Mesendoderm (in vitro differentiated cells): ENCODE measurements around the gene GUF1.
"Not testable (repeated sequence)": the region's sequence is repeated elsewhere in the genome, so short reads cannot be mapped to it uniquely, and the experiment has no call there.

Experiments used
- DNase-seq: peaks from one replicate; pipeline ENCODE4 v3.0.0; 2013
- H2AK5ac ChIP-seq: 2 replicates; pipeline ENCODE4 v1.6.1; 2013; ENCODE audit warnings: low read length, inconsistent platforms
- H2BK120ac ChIP-seq: 2 replicates; pipeline ENCODE4 v1.6.1; 2013; ENCODE audit warnings: low read depth, mild to moderate bottlenecking, low read length, moderate library complexity, mixed read lengths
- H2BK15ac ChIP-seq: replicated peaks from 2 replicates; pipeline ENCODE4 v1.6.1; 2013; ENCODE audit warnings: low read depth, mild to moderate bottlenecking, moderate library complexity
- H2BK5ac ChIP-seq: 2 replicates; pipeline ENCODE4 v1.6.1; 2013; ENCODE audit warnings: low read length, inconsistent platforms
- H3K18ac ChIP-seq: 2 replicates; pipeline ENCODE4 v1.6.1; 2013; ENCODE audit warnings: mild to moderate bottlenecking, low read length, mixed read lengths
- H3K23ac ChIP-seq: one replicate; pipeline ENCODE4 v1.6.1; 2013; ENCODE audit warnings: low read length
- H3K27ac ChIP-seq: 2 replicates; pipeline ENCODE4 v1.5.1; 2013; ENCODE audit warnings: low read depth, mild to moderate bottlenecking, inconsistent platforms, low read length, moderate library complexity
- H3K27me3 ChIP-seq: 2 replicates; pipeline ENCODE4 v1.6.1; 2013; ENCODE audit warnings: low read length, control low read depth, mild to moderate bottlenecking, inconsistent platforms; ENCODE audit not compliant: insufficient read depth, poor library complexity
- H3K36me3 ChIP-seq: 2 replicates; pipeline ENCODE4 v1.6.1; 2013; ENCODE audit warnings: low read length, inconsistent platforms; ENCODE audit not compliant: control insufficient read depth, insufficient read depth
- H3K4ac ChIP-seq: one replicate; pipeline ENCODE4 v1.6.1; 2013; ENCODE audit warnings: low read depth, mild to moderate bottlenecking, low read length, moderate library complexity
- H3K4me1 ChIP-seq: 2 replicates; pipeline ENCODE4 v1.6.1; 2013; ENCODE audit warnings: low read depth, low read length, inconsistent platforms; ENCODE audit not compliant: control insufficient read depth
- H3K4me2 ChIP-seq: 2 replicates; pipeline ENCODE4 v1.6.1; 2013; ENCODE audit warnings: low read length
- H3K4me3 ChIP-seq: 2 replicates; pipeline ENCODE4 v1.5.1; 2013; ENCODE audit warnings: mild to moderate bottlenecking, low read length
- H3K56ac ChIP-seq: one replicate; pipeline ENCODE4 v1.6.1; 2013; ENCODE audit warnings: low read length
- H3K79me1 ChIP-seq: 2 replicates; pipeline ENCODE4 v1.6.1; 2013; ENCODE audit warnings: low read length, inconsistent platforms
- H3K79me2 ChIP-seq: 2 replicates; pipeline ENCODE4 v1.6.1; 2013; ENCODE audit warnings: mild to moderate bottlenecking, low read length; ENCODE audit not compliant: control insufficient read depth, insufficient read depth
- H3K9ac ChIP-seq: 2 replicates; pipeline ENCODE4 v1.6.1; 2013; ENCODE audit warnings: low read length, inconsistent platforms
- H4K5ac ChIP-seq: one replicate; pipeline ENCODE4 v1.6.1; 2013; ENCODE audit warnings: low read length
- H4K8ac ChIP-seq: one replicate; pipeline ENCODE4 v1.6.1; 2013; ENCODE audit warnings: low read depth, mild to moderate bottlenecking, control low read depth, low read length, moderate library complexity
- WGBS: extraction: QIAGEN DNeasy Blood & Tissue Kit; methylation state at CpG from one replicate; pipeline ENCODE4 v1.1.7; 2013; ENCODE audit warnings: low lambda C conversion rate, missing lambda C conversion rate; ENCODE audit not compliant: insufficient coverage; ENCODE audit errors: extremely low coverage; 5-methylcytosine and 5-hydroxymethylcytosine counted together

The GUF1 gene

DNA sequence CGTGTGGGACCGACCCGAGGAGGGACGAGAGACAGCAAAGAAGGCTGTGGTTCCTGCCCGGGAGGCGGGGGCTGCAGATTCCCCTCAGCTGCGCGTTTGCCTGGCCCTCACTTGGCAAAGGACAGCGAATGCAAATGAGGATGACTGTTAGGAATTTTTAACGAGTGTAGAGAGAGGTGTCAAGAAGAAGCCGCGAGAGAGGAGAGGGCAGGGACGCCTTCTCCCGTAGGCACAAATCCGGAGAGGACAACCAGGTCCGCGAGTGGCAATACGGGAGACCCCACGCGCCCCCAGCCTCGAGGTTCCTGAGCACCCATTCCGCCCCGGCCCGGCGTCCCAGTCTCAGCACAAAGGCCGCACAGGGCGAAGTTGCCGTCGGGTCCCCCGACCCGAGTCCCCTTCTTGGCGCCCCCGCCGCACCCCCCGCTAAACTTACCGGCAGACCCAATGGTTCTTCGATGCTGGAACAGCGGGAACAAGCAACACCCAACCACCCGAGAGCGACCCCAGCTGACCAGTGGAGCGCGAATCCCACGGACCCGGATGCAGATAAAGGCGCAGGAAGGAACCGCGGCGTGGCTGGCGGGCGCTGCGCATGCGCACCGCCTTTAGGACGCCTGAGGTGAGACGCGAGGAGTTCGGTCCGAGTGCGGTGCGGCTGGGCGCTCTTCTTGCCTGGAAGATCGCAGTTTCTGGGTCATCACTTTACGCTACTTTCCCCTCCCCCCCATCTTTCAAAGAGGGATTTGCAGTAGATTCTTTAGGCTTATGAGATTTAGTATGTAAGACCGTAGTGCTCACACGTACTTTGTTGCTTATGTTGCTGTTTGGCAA is 48.0 kb downstream of the GUF1 start, which contains the start of gene GNPDA2:
TSS of gene GNPDA2 (minus strand) at position 519 of the 834 bp plus-strand sequence. CDS start 4,349 bp downstream, outside the sequence.
- H3K27ac ChIP-seq = no peak within 1 kb of the TSS
- WGBS = no CpG with 5 or more reads among the region's 65 CpGs

DNA sequence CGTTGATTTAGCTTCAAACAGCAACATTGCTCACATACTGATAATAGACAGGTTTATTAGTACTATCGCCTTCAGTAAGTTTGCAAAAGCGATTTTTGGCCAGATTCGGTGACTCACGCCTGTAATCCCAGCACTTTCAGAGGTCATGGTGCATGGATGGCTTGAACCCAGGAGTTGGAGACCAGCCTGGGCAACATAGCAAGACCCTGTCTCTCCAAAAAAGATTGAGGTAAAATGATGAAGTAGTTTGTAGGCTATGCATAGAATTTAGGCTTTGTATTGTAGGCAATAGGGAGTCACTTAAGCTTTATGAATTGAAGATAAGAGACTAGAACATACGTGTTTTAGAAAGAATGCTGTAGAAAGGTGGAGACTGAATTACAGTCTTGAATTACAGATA is 49.3 kb downstream of the GUF1 start:
- no CpG with 5 or more reads among the region's 6 CpGs for WGBS
- Histone ChIP-seq H3K4me3 (no peak overlapping the region), H3K23ac (no peak overlapping the region), H4K8ac (no peak overlapping the region), H3K4ac (no peak overlapping the region), H3K36me3 (no peaks in the 10 kb centered on the region), H3K4me2 (no peak overlapping the region), H3K79me2 (no peaks in the 10 kb centered on the region), H4K5ac (no peak overlapping the region), H3K18ac (no peak overlapping the region), H3K4me1 (peaks cover 2% of the 10 kb centered on the region), H3K79me1 (peaks cover 3% of the 10 kb centered on the region), H3K9ac (no peak overlapping the region), H2BK15ac (no peak overlapping the region), H2BK120ac (no peak overlapping the region), H3K27me3 (no peaks in the 10 kb centered on the region), H2BK5ac (no peak overlapping the region), H3K56ac (no peak overlapping the region), H2AK5ac (no peak overlapping the region), H3K27ac (no peak overlapping the region)
- DNase-seq = no peak

More for the DNA sequence above, 48.0 kb downstream of the GUF1 start, which contains the start of gene GNPDA2:
- Histone ChIP-seq H2BK120ac (no peak within 1 kb of the TSS), H4K5ac (no peak within 1 kb of the TSS), H3K36me3 (no peaks in the 10 kb centered on the region), H3K9ac (peak within 1 kb of the TSS; percentile 79), H2BK5ac (peak within 1 kb of the TSS; percentile 45), H3K27me3 (no peaks in the 10 kb centered on the region), H3K23ac (no peak within 1 kb of the TSS), H3K18ac (peak within 1 kb of the TSS; percentile 16), H3K79me1 (peaks cover 3% of the 10 kb centered on the region), H3K4ac (peak within 1 kb of the TSS; percentile 64), H3K56ac (peak within 1 kb of the TSS; percentile 92), H3K4me2 (peak within 1 kb of the TSS; percentile 86), H4K8ac (no peak within 1 kb of the TSS), H2AK5ac (no peak within 1 kb of the TSS), H2BK15ac (no peak within 1 kb of the TSS), H3K4me3 (peak within 1 kb of the TSS; percentile 65), H3K4me1 (peaks cover 2% of the 10 kb centered on the region), H3K79me2 (no peaks in the 10 kb centered on the region)
- DNase-seq = peak; percentile 92

DNA sequence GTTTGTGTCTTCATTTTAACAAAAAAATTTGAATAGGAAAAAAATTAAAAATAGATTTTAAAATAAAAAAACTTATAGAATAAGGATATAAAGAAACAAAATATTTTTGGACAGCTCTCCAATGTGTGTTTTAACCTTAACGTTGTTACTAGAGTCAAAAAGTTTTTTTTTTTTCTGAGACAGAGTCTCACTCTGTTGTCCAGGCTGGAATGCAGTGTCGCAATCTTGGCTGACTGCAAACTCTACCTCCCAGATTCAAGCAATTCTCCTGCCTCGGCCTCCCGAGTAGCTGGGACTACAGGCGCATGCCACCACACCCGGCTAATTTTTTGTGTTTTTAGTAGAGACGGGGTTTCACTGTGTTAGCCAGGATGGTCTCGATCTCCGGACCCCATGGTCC is 50.5 kb downstream of the GUF1 start:
- H2BK15ac ChIP-seq, H2BK5ac ChIP-seq, H3K79me1 ChIP-seq, H4K5ac ChIP-seq, H2BK120ac ChIP-seq, H3K4ac ChIP-seq, H3K56ac ChIP-seq, H3K27ac ChIP-seq, H4K8ac ChIP-seq, H3K4me1 ChIP-seq, H3K18ac ChIP-seq, H2AK5ac ChIP-seq, H3K27me3 ChIP-seq, DNase-seq, H3K4me2 ChIP-seq, H3K36me3 ChIP-seq, H3K4me3 ChIP-seq, H3K23ac ChIP-seq, H3K9ac ChIP-seq, H3K79me2 ChIP-seq: not testable (repeated sequence)
- WGBS = no CpG with 5 or more reads among the region's 9 CpGs

DNA sequence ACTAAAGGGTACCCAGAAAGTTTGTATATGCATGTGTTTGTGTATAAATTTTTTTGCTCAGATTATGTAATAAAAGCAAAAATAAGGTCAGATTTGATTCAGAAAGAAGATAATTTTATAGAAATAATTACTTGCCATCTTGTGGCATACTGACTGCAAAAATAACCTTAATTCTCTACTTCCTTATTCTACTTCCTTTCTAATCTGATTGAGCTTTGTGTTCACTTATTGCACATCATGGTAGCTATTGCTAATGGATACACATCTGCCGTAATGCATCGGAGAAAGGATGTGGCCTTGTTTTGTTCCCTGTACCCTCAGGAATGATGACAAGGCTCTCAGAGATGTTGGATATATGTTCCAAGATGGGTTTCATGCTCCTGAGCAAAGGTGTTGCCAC is 58.7 kb downstream of the GUF1 start:
- DNase-seq = no peak
- H2AK5ac ChIP-seq = no peak overlapping the region
- H2BK15ac ChIP-seq = no peak overlapping the region
- H3K4me3 ChIP-seq = no peak overlapping the region
- no peak overlapping the region for H4K5ac ChIP-seq
- no peak overlapping the region for H3K4ac ChIP-seq
- no CpG with 5 or more reads among the region's 2 CpGs for WGBS
- H2BK120ac ChIP-seq = no peak overlapping the region
- no peak overlapping the region for H2BK5ac ChIP-seq
- no peak overlapping the region for H3K23ac ChIP-seq
- H3K56ac ChIP-seq = no peak overlapping the region
- H3K79me2 ChIP-seq = no peaks in the 10 kb centered on the region
- H3K79me1 ChIP-seq = no peaks in the 10 kb centered on the region
- H3K9ac ChIP-seq = no peak overlapping the region
- H3K27me3 ChIP-seq = no peaks in the 10 kb centered on the region
- H3K36me3 ChIP-seq = no peaks in the 10 kb centered on the region
- no peak overlapping the region for H3K18ac ChIP-seq
- no peak overlapping the region for H4K8ac ChIP-seq
- H3K27ac ChIP-seq = no peak overlapping the region
- H3K4me2 ChIP-seq = no peak overlapping the region
- H3K4me1 ChIP-seq = no peaks in the 10 kb centered on the region

DNA sequence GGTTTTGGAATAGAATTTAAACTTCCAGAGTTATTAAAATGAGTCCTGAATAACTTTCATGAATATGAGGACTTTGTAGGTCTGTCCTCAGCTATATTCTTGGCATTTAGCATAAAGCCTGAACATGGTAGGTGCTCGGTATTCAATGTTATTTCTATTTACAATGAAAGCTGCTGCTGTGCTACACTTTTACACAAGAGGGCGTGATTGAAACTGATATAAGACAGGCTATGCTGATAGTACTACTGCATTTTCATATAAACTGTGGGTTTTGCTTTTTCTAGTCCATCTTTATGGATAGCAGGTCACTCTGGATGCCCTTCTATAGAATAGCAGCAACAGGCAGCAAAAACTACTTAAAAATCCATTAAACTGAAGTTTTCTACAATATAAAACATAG is 60.4 kb downstream of the GUF1 start:
- no peaks in the 10 kb centered on the region for H3K4me1 ChIP-seq
- WGBS = no CpG with 5 or more reads among the region's 2 CpGs
- peak; percentile 6 for DNase-seq
- no peak overlapping the region for H3K9ac ChIP-seq
- no peak overlapping the region for H3K56ac ChIP-seq
- no peak overlapping the region for H3K4me2 ChIP-seq
- H2BK15ac ChIP-seq = no peak overlapping the region
- H3K36me3 ChIP-seq = no peaks in the 10 kb centered on the region
- H2AK5ac ChIP-seq = no peak overlapping the region
- H3K18ac ChIP-seq = no peak overlapping the region
- no peak overlapping the region for H2BK5ac ChIP-seq
- H3K4ac ChIP-seq = no peak overlapping the region
- no peaks in the 10 kb centered on the region for H3K79me1 ChIP-seq
- no peaks in the 10 kb centered on the region for H3K27me3 ChIP-seq
- no peak overlapping the region for H3K27ac ChIP-seq
- no peak overlapping the region for H4K8ac ChIP-seq
- no peak overlapping the region for H4K5ac ChIP-seq
- no peak overlapping the region for H2BK120ac ChIP-seq
- H3K79me2 ChIP-seq = no peaks in the 10 kb centered on the region
- H3K23ac ChIP-seq = no peak overlapping the region
- no peak overlapping the region for H3K4me3 ChIP-seq
